Amniotic stem cell (primary cell): Measurements from ENCODE around the gene FNDC3B.
A peak's percentile ranks its signal among the peaks of the same experiment; 100 is the strongest.

Source experiments
- DNase-seq: peaks from one replicate; lab custom pipeline; 2025; lab: John Stamatoyannopoulos, UW

FNDC3B gene

GRCh38 chr3:172151651-172152649, 112.6 kb downstream of the FNDC3B start:
- DNase-seq: no peak

GRCh38 chr3:172152874-172153273, 113.5 kb downstream of the FNDC3B start:
- peak; percentile 46 for DNase-seq

- DNase-seq: peak; percentile 88
Measured at GRCh38 chr3:172153335-172153861, 114.0 kb downstream of the FNDC3B start.

- no peak for DNase-seq
Measured at GRCh38 chr3:172154768-172155664, 115.6 kb downstream of the FNDC3B start.

- no peak for DNase-seq
Measured at GRCh38 chr3:172155897-172156585, 116.7 kb downstream of the FNDC3B start.

- DNase-seq: no peak
Measured at GRCh38 chr3:172156586-172156955, 117.2 kb downstream of the FNDC3B start.

GRCh38 chr3:172157564-172158258, 118.3 kb downstream of the FNDC3B start:
- DNase-seq: no peak

- DNase-seq: no peak
Measured at GRCh38 chr3:172158741-172159140, 119.4 kb downstream of the FNDC3B start.

- no peak for DNase-seq
Measured at GRCh38 chr3:172159376-172159775, 120.0 kb downstream of the FNDC3B start.

GRCh38 chr3:172159962-172160538, 120.7 kb downstream of the FNDC3B start:
- no peak for DNase-seq

- no peak for DNase-seq
Measured at GRCh38 chr3:172161133-172161789, 121.9 kb downstream of the FNDC3B start.

GRCh38 chr3:172161959-172162358, 122.6 kb downstream of the FNDC3B start:
- no peak for DNase-seq

GRCh38 chr3:172163320-172163719, 123.9 kb downstream of the FNDC3B start:
- no peak for DNase-seq

- no peak for DNase-seq
Measured at GRCh38 chr3:172164620-172165362, 125.4 kb downstream of the FNDC3B start.

GRCh38 chr3:172166261-172166660, 126.9 kb downstream of the FNDC3B start:
- no peak for DNase-seq

GRCh38 chr3:172166890-172167289, 127.5 kb downstream of the FNDC3B start:
- no peak for DNase-seq

- no peak for DNase-seq
Measured at GRCh38 chr3:172167892-172168648, 128.7 kb downstream of the FNDC3B start.

- DNase-seq: no peak
Measured at GRCh38 chr3:172170073-172170709, 130.8 kb downstream of the FNDC3B start.
